ENCODE results near the gene MSMP.

GRCh38 chr9:35717132-35717870 is 36.8 kb downstream of the MSMP start:
- TF ChIP-seq CTCF (conservative IDR thresholded peaks at IDR 0.05; ENCODE audit: low read length) (no peak), EZH2phosphoT487 (IDR thresholded peaks at IDR 0.05; ENCODE audit: borderline replicate concordance, low read depth, low read length) (no peak)
